GM23338 (cell line): ENCODE results near the gene SULT2B1. TPM values are rescaled to one million over a fixed set of nuclear protein-coding genes. Genes with fewer than 3 reads are reported as not detected.

ENCODE experiments used
- CREB1 ChIP-seq: fragments of 250-450 bp; sonication (Bioruptor Pico); IDR thresholded peaks from 2 replicates; pipeline ENCODE4 v1.5.0; 2020; ENCODE audit warnings: low read depth, mild to moderate bottlenecking, moderate library complexity
- EZH2 ChIP-seq: fragments of 200-600 bp; sonication (generic); IDR thresholded peaks from one replicate; pipeline ENCODE4 v1.8.0; 2017; ENCODE audit warnings: antibody characterized with exemption, mild to moderate bottlenecking, low read depth; ENCODE audit not compliant: unreplicated experiment
- JUNB ChIP-seq: IDR thresholded peaks from one replicate; pipeline ENCODE4 v1.6.1; 2016; ENCODE audit warnings: antibody characterized with exemption; ENCODE audit not compliant: unreplicated experiment
- NANOG ChIP-seq: IDR thresholded peaks from 2 replicates; pipeline ENCODE4 v1.6.1; 2016; ENCODE audit warnings: antibody characterized with exemption, borderline replicate concordance
- STAT1 ChIP-seq: IDR thresholded peaks from one replicate; pipeline ENCODE4 v1.6.1; 2016; ENCODE audit warnings: antibody characterized with exemption; ENCODE audit not compliant: unreplicated experiment
- polyA plus RNA-seq: library from polyadenylated mRNA; unstranded; fragments of >200 nt; fragmentation: Nextera tagmentation; extraction: Ambion mirVana; gene quantifications from 2 replicates; pipeline ENCODE4 v1.2.1, GENCODE V29; 2016
- total RNA-seq: library from RNA; depleted of rRNA; stranded (reverse); fragments of >200 nt; shearing (Covaris generic); gene quantifications from 2 replicates; pipeline ENCODE4 v1.2.3, GENCODE V29; 2014
- TF ChIP-seq, protein P1 (sequence below): fragments of 250-450 bp; sonication (Bioruptor Pico); IDR thresholded peaks from 2 replicates; pipeline ENCODE4 v1.5.0; 2020; ENCODE audit warnings: mild to moderate bottlenecking, moderate library complexity
- TF ChIP-seq, protein P2 (sequence below): IDR thresholded peaks from one replicate; pipeline ENCODE4 v1.6.1; 2018; ENCODE audit warnings: antibody characterized with exemption; ENCODE audit not compliant: unreplicated experiment
- TF ChIP-seq, protein P3 (sequence below): IDR thresholded peaks from 2 replicates; pipeline ENCODE4 v1.6.1; 2016; ENCODE audit warnings: antibody characterized with exemption

Gene SULT2B1
- total and polyA plus RNA-seq, 2 experiments from 2014 or later = 1.3 to 2.5 TPM

DNA sequence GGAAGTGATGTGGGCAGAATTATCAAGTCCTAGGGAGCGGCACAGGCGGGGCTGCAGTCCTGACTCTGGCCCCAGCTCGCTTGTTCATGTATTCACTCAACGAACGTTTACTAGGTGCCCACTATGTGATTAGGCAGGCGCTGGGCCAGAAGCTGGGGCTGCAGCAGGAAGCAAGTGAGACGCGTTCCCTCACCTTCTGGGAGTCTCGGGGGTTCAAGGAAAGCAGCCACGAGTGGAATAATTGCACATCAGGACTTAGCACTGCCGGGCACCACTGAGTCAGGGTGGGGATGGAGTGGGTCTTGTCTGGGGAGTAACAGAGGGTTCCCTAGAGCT lies 37.9 kb upstream of the SULT2B1 start (continued):
- TF ChIP-seq, protein P1, sequence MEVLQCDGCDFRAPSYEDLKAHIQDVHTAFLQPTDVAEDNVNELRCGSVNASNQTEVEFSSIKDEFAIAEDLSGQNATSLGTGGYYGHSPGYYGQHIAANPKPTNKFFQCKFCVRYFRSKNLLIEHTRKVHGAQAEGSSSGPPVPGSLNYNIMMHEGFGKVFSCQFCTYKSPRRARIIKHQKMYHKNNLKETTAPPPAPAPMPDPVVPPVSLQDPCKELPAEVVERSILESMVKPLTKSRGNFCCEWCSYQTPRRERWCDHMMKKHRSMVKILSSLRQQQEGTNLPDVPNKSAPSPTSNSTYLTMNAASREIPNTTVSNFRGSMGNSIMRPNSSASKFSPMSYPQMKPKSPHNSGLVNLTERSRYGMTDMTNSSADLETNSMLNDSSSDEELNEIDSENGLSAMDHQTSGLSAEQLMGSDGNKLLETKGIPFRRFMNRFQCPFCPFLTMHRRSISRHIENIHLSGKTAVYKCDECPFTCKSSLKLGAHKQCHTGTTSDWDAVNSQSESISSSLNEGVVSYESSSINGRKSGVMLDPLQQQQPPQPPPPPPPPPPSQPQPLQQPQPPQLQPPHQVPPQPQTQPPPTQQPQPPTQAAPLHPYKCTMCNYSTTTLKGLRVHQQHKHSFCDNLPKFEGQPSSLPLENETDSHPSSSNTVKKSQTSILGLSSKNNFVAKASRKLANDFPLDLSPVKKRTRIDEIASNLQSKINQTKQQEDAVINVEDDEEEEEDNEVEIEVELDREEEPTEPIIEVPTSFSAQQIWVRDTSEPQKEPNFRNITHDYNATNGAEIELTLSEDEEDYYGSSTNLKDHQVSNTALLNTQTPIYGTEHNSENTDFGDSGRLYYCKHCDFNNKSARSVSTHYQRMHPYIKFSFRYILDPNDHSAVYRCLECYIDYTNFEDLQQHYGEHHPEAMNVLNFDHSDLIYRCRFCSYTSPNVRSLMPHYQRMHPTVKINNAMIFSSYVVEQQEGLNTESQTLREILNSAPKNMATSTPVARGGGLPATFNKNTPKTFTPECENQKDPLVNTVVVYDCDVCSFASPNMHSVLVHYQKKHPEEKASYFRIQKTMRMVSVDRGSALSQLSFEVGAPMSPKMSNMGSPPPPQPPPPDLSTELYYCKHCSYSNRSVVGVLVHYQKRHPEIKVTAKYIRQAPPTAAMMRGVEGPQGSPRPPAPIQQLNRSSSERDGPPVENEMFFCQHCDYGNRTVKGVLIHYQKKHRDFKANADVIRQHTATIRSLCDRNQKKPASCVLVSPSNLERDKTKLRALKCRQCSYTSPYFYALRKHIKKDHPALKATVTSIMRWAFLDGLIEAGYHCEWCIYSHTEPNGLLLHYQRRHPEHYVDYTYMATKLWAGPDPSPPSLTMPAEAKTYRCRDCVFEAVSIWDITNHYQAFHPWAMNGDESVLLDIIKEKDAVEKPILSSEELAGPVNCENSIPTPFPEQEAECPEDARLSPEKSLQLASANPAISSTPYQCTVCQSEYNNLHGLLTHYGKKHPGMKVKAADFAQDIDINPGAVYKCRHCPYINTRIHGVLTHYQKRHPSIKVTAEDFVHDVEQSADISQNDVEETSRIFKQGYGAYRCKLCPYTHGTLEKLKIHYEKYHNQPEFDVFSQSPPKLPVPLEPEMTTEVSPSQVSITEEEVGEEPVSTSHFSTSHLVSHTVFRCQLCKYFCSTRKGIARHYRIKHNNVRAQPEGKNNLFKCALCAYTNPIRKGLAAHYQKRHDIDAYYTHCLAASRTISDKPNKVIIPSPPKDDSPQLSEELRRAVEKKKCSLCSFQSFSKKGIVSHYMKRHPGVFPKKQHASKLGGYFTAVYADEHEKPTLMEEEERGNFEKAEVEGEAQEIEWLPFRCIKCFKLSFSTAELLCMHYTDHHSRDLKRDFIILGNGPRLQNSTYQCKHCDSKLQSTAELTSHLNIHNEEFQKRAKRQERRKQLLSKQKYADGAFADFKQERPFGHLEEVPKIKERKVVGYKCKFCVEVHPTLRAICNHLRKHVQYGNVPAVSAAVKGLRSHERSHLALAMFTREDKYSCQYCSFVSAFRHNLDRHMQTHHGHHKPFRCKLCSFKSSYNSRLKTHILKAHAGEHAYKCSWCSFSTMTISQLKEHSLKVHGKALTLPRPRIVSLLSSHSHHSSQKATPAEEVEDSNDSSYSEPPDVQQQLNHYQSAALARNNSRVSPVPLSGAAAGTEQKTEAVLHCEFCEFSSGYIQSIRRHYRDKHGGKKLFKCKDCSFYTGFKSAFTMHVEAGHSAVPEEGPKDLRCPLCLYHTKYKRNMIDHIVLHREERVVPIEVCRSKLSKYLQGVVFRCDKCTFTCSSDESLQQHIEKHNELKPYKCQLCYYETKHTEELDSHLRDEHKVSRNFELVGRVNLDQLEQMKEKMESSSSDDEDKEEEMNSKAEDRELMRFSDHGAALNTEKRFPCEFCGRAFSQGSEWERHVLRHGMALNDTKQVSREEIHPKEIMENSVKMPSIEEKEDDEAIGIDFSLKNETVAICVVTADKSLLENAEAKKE (CRISPR knock-in tag) = no peak
- no peak for TF ChIP-seq NANOG
- TF ChIP-seq, protein P2, sequence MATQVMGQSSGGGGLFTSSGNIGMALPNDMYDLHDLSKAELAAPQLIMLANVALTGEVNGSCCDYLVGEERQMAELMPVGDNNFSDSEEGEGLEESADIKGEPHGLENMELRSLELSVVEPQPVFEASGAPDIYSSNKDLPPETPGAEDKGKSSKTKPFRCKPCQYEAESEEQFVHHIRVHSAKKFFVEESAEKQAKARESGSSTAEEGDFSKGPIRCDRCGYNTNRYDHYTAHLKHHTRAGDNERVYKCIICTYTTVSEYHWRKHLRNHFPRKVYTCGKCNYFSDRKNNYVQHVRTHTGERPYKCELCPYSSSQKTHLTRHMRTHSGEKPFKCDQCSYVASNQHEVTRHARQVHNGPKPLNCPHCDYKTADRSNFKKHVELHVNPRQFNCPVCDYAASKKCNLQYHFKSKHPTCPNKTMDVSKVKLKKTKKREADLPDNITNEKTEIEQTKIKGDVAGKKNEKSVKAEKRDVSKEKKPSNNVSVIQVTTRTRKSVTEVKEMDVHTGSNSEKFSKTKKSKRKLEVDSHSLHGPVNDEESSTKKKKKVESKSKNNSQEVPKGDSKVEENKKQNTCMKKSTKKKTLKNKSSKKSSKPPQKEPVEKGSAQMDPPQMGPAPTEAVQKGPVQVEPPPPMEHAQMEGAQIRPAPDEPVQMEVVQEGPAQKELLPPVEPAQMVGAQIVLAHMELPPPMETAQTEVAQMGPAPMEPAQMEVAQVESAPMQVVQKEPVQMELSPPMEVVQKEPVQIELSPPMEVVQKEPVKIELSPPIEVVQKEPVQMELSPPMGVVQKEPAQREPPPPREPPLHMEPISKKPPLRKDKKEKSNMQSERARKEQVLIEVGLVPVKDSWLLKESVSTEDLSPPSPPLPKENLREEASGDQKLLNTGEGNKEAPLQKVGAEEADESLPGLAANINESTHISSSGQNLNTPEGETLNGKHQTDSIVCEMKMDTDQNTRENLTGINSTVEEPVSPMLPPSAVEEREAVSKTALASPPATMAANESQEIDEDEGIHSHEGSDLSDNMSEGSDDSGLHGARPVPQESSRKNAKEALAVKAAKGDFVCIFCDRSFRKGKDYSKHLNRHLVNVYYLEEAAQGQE = no peak
- no peak for TF ChIP-seq JUNB
- no peak for TF ChIP-seq EZH2
- TF ChIP-seq, protein P3, sequence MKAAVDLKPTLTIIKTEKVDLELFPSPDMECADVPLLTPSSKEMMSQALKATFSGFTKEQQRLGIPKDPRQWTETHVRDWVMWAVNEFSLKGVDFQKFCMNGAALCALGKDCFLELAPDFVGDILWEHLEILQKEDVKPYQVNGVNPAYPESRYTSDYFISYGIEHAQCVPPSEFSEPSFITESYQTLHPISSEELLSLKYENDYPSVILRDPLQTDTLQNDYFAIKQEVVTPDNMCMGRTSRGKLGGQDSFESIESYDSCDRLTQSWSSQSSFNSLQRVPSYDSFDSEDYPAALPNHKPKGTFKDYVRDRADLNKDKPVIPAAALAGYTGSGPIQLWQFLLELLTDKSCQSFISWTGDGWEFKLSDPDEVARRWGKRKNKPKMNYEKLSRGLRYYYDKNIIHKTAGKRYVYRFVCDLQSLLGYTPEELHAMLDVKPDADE = no peak
- TF ChIP-seq CREB1 (CRISPR knock-in tag) = no peak
- TF ChIP-seq STAT1 = no peak
